Duodenal mucosa (tissue), 2 donors: ENCODE results near the gene MAPKAPK5.
"Not testable (repeated sequence)": the region's sequence is repeated elsewhere in the genome, so short reads cannot be mapped to it uniquely, and the experiment has no call there.

Experiments used
- H3K27ac ChIP-seq: one replicate; pipeline ENCODE4 v1.7.0; 2013; ENCODE audit warnings: low read depth, low read length
- H3K27me3 ChIP-seq, 2 donors: one replicate each; pipeline ENCODE4 v1.7.0; 2013; ENCODE audit warnings: low read length in 2 of 2, control low read depth in 1 of 2; ENCODE audit not compliant: insufficient read depth in 2 of 2, control insufficient read depth in 1 of 2
- H3K36me3 ChIP-seq, 2 donors: one replicate each; pipeline ENCODE4 v1.7.0; 2013; ENCODE audit warnings: low read length in 2 of 2, control low read depth in 1 of 2; ENCODE audit not compliant: insufficient read depth in 2 of 2, control insufficient read depth in 1 of 2
- H3K4me1 ChIP-seq, 2 donors: one replicate each; pipeline ENCODE4 v1.7.0; 2013; ENCODE audit warnings: low read length in 2 of 2, control low read depth in 1 of 2; ENCODE audit not compliant: insufficient read depth in 2 of 2, control insufficient read depth in 1 of 2
- H3K4me3 ChIP-seq, 2 donors: one replicate each; pipeline ENCODE4 v1.7.0; 2013; ENCODE audit warnings: low read length in 2 of 2, low read depth in 1 of 2
- H3K9ac ChIP-seq, 2 donors: one replicate each; pipeline ENCODE4 v1.7.0; 2013; ENCODE audit warnings: low read length in 2 of 2, low read depth in 1 of 2
- H3K9me3 ChIP-seq, 2 donors: one replicate each; pipeline ENCODE4 v1.7.0; 2013; ENCODE audit warnings: low read length in 2 of 2, control low read depth in 1 of 2; ENCODE audit not compliant: control insufficient read depth in 1 of 2

The MAPKAPK5 gene

GRCh38 chr12:111816065-111816615 is 25.9 kb upstream of the MAPKAPK5 start:
- Histone ChIP-seq H3K4me1 (peaks cover 8 to 14% of the 10 kb centered on the region in 2 donors), H3K9me3 (no peaks in the 10 kb centered on the region), H3K27me3 (no peaks in the 10 kb centered on the region), H3K36me3 (peaks cover 0 to 2% of the 10 kb centered on the region in 2 donors), H3K9ac (no peak overlapping the region), H3K27ac (no peak overlapping the region), H3K4me3 (no peak overlapping the region)

GRCh38 chr12:111816898-111817297 is 25.1 kb upstream of the MAPKAPK5 start:
- not testable (repeated sequence) for H3K9me3 ChIP-seq, H3K9ac ChIP-seq, H3K27ac ChIP-seq, H3K36me3 ChIP-seq, H3K27me3 ChIP-seq, H3K4me3 ChIP-seq
- peaks cover 8 to 14% of the 10 kb centered on the region in 2 donors for H3K4me1 ChIP-seq

GRCh38 chr12:111818340-111818739 is 23.7 kb upstream of the MAPKAPK5 start:
- Histone ChIP-seq H3K27ac (no peak overlapping the region), H3K9ac (no peak overlapping the region), H3K4me1 (peaks cover 8 to 19% of the 10 kb centered on the region in 2 donors), H3K4me3 (no peak overlapping the region), H3K27me3 (no peaks in the 10 kb centered on the region), H3K36me3 (no peaks in the 10 kb centered on the region), H3K9me3 (no peaks in the 10 kb centered on the region)

- H3K9me3 ChIP-seq, result no peaks in the 10 kb centered on the region
- no peak overlapping the region for H3K4me3 ChIP-seq
- H3K9ac ChIP-seq, result no peak overlapping the region
- H3K36me3 ChIP-seq, result no peaks in the 10 kb centered on the region
- H3K27ac ChIP-seq, result no peak overlapping the region
- no peaks in the 10 kb centered on the region for H3K27me3 ChIP-seq
- peaks cover 8 to 28% of the 10 kb centered on the region in 2 donors for H3K4me1 ChIP-seq
Observed at GRCh38 chr12:111819191-111820158, 22.6 kb upstream of the MAPKAPK5 start.

GRCh38 chr12:111820828-111821227 is 21.2 kb upstream of the MAPKAPK5 start:
- not testable (repeated sequence) for H3K27me3 ChIP-seq, H3K4me3 ChIP-seq, H3K9ac ChIP-seq, H3K9me3 ChIP-seq, H3K36me3 ChIP-seq, H3K27ac ChIP-seq
- peaks cover 8 to 28% of the 10 kb centered on the region in 2 donors for H3K4me1 ChIP-seq

- H3K27ac ChIP-seq, result no peak overlapping the region
- H3K27me3 ChIP-seq, result no peaks in the 10 kb centered on the region
- H3K4me3 ChIP-seq, result no peak overlapping the region
Observed at GRCh38 chr12:111822886-111823285, 19.1 kb upstream of the MAPKAPK5 start.

DNA sequence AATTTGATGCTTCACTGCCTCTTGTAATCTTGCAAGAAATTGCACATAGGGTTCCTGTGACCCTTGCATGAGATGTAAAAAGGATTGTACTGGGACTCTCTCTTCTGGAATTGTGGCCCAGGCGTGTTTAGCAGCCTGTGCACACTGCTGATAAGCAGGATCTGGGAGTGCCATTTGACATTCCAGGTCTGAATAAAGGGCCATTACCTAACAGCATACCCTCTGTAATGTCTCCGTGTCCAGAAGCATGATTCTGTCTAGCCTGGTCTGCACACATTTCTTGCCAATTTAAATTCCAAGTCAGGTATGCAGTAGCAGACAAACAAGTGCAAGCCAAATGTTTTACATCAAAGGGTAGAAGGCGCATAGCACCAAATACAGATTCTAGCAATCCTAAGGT is 18.1 kb upstream of the MAPKAPK5 start:
- Histone ChIP-seq H3K36me3 (no peaks in the 10 kb centered on the region), H3K27me3 (no peaks in the 10 kb centered on the region), H3K27ac (no peak overlapping the region)

More at GRCh38 chr12:111822886-111823285, 19.1 kb upstream of the MAPKAPK5 start:
- no peak overlapping the region for H3K9ac ChIP-seq
- no peaks in the 10 kb centered on the region for H3K9me3 ChIP-seq
- no peaks in the 10 kb centered on the region for H3K36me3 ChIP-seq
- peaks cover 8 to 28% of the 10 kb centered on the region in 2 donors for H3K4me1 ChIP-seq

DNA sequence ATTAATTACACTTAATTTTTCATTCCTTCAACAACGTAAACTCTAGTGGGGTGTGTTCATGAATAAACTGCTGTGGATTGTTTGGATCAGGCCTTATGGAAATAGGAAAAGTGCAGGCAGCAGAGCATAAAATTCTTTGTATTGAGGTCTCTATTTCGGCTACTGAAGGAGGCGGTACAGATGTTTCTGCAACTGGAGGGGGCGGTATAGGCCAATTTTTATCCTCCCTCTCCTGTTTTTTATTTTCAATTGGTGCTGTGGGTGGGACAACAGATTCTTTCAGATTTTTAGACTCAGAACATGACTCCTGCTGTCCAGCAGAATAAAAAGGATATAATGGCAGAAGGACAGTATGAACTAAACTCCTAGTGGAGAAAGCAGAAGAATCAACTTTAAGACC is 17.7 kb upstream of the MAPKAPK5 start:
- H3K4me3 ChIP-seq, H3K36me3 ChIP-seq, H3K9me3 ChIP-seq, H3K27ac ChIP-seq, H3K9ac ChIP-seq, H3K27me3 ChIP-seq: not testable (repeated sequence)
- H3K4me1 ChIP-seq, result peaks cover 8 to 24% of the 10 kb centered on the region in 2 donors

More for the DNA sequence above, 18.1 kb upstream of the MAPKAPK5 start:
- Histone ChIP-seq H3K4me1 (peaks cover 8 to 28% of the 10 kb centered on the region in 2 donors), H3K9ac (no peak overlapping the region), H3K9me3 (no peaks in the 10 kb centered on the region), H3K4me3 (no peak overlapping the region)

DNA sequence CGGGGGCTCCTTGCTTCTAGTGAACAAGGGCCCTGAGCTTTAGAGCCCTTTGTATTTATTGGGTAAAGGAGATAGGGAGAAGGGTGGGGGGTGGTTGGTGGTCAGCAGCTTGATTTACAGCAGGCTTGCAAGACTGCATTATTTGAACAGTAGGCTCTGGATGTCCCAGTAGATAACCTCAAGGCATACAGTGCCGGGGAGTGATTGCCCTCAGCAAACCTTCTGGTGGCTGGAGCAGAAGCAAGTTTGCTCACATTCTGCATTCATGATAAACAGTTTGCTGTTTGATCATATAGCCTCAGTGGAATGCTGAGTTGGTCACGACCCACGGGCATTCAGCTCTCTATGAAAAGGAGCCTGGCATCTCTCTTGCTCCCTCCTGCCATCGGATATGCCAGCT is 16.5 kb upstream of the MAPKAPK5 start:
- Histone ChIP-seq H3K9ac (no peak overlapping the region), H3K4me3 (no peak overlapping the region), H3K9me3 (no peaks in the 10 kb centered on the region), H3K4me1 (peaks cover under 1 to 14% of the 10 kb centered on the region in 2 donors), H3K27me3 (no peaks in the 10 kb centered on the region), H3K36me3 (no peaks in the 10 kb centered on the region), H3K27ac (no peak overlapping the region)

DNA sequence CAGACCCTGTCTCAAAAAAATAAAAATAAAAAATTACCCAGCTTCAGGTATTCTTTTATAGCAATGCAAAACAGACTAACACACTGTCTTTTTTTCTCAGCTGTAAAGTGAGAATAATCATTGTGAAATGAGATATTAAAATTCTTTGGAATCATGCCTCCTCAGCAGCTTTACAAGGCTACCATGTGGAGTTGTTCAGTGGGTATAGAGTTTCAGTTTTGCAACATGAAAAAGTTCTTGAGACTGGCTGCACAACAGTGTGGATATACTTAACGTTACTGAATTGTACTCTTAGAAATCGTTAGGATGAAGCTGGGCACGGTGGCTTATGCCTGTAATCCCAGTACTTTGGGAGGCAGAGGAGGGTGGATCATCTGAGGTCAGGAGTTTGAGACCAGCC is 15.7 kb upstream of the MAPKAPK5 start:
- H3K4me1 ChIP-seq, result peaks cover 0 to 14% of the 10 kb centered on the region in 2 donors
- H3K9me3 ChIP-seq, result no peaks in the 10 kb centered on the region
- no peak overlapping the region for H3K9ac ChIP-seq
- no peak overlapping the region for H3K27ac ChIP-seq
- no peaks in the 10 kb centered on the region for H3K36me3 ChIP-seq
- no peaks in the 10 kb centered on the region for H3K27me3 ChIP-seq
- no peak overlapping the region for H3K4me3 ChIP-seq
